IPS-18a (cell line): Measurements from ENCODE around the gene THY1.

Source experiments
- H3K27ac ChIP-seq: one replicate; pipeline ENCODE4 v1.5.1; 2013; ENCODE audit warnings: low read length
- H3K27me3 ChIP-seq: one replicate; pipeline ENCODE4 v1.6.1; 2013; ENCODE audit warnings: mild to moderate bottlenecking, low read length; ENCODE audit not compliant: control insufficient read depth, insufficient read depth
- H3K36me3 ChIP-seq: one replicate; pipeline ENCODE4 v1.6.1; 2013; ENCODE audit warnings: low read depth, low read length; ENCODE audit not compliant: control insufficient read depth
- H3K4me1 ChIP-seq: one replicate; pipeline ENCODE4 v1.6.1; 2013; ENCODE audit warnings: low read depth, low read length; ENCODE audit not compliant: control insufficient read depth
- H3K4me3 ChIP-seq: one replicate; pipeline ENCODE4 v1.5.1; 2013; ENCODE audit warnings: low read length
- H3K9ac ChIP-seq: one replicate; pipeline ENCODE4 v1.6.1; 2013; ENCODE audit warnings: mild to moderate bottlenecking, low read length, moderate library complexity
- H3K9me3 ChIP-seq: one replicate; pipeline ENCODE4 v1.6.1; 2013; ENCODE audit warnings: low read depth, low read length; ENCODE audit not compliant: control insufficient read depth

Gene THY1

DNA sequence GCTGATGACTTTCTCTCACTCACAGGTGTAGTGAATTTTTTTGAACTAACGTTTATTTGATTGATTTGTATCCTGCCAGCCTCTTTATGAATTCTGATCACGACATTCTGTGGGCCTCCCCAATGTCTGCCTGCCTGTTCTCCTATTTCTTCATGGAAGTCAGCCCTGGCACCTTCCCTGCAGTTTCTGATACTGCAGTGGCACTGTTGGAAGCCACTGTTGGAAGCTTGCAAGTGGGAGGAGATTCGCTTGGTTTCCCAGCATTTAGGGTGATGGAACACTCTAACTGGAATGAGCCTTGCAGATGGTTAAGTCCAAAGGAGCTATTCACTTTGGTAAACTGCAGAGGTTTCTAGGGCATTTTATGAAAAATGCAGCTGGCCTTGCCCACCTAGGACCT, 1.3 kb upstream of the THY1 start:
- no peak overlapping the region for H3K9ac ChIP-seq
- peaks cover 18% of the 10 kb centered on the region for H3K36me3 ChIP-seq
- H3K27me3 ChIP-seq = no peaks in the 10 kb centered on the region
- no peak overlapping the region for H3K27ac ChIP-seq
- H3K4me1 ChIP-seq = peaks cover 42% of the 10 kb centered on the region
- H3K9me3 ChIP-seq = no peaks in the 10 kb centered on the region
- H3K4me3 ChIP-seq = no peak overlapping the region

DNA sequence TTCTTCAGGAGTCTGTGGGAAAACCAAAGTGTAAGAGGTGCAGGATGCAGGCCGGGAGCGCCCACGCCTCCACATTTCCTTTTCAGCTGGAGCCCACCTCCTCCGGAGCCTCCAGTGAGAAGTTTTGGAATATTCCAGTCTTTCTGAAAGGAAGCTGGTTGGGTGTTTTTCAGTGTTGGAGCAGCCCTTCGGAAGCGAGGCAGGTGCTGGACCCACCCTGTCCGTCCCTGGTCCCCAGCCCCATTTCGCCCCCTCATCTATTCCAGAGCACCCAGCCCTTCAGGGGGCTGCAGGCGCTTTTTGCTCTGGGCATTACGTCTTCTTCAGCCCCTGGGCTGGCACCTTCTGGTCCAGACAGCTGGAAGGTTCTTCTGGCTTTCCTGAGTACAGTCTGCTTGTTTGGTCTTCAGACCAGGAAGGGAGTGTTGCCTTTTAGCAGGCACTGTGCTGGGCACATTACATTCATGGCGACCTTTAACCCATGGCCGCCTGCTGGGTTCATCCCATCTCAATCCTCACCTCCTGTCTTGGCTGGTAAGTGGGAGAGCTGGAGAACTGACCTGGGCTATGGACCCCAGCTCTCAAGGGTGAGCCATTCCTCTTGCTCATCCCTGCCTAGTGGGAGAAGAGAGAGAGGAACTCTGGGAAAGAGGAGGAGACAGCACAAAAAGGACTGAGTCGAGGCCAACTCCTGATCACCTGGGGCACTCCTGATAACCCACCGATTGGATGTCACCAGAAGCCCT, 710 bp upstream of the THY1 start:
- Histone ChIP-seq H3K9ac (no peak overlapping the region), H3K36me3 (peaks cover 24% of the 10 kb centered on the region), H3K27ac (no peak overlapping the region)

DNA sequence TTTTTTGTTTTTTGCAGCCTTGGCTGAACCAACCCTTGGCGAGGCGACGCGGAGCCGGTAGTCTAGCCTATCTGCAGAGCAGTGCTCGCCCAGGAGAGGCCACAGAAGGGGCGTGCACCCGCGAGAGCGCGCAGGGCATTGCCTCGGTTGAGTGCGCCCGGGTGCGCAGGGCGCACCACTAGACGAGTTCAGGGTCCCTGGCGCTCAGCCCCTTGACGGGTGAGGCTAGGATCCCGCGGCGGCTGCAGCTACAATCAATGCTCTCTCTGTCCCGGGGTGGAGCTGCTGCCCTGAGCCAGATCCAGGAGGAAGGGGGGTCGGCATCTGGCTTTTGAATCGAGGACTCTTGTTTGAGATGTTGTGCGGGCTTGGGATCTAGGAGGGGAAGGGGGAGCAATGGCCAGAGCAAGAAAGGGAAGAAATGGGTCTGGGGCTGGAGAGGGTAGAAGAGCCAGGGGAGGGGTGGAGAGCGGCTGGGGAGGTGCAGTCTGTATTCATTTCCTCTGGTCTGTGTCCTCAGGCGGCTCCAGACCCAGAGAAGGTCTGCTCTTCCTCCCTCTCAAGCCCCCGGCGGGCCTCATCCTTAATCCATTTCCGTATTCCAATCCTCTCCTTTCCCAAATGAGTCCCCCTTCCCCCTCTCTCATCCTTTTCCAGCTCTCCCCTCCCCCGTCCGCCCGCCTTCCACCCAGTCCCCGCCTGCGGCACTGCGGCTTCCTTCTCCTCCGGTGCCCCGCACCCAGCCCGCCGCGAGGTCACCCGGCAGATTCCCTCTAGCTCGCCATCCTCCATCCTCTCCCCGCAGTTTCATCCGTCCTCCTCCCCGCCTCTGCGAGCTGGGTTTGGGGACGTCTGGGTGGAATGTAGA, 797 bp downstream of the THY1 start:
- Histone ChIP-seq H3K9ac (peak overlapping the region; percentile 84), H3K4me1 (peaks cover 52% of the 10 kb centered on the region), H3K27me3 (no peaks in the 10 kb centered on the region), H3K9me3 (no peaks in the 10 kb centered on the region), H3K4me3 (peak overlapping the region; percentile 77), H3K36me3 (peaks cover 37% of the 10 kb centered on the region), H3K27ac (peak overlapping the region; percentile 65)

More for the DNA sequence above, 710 bp upstream of the THY1 start:
- H3K4me1 ChIP-seq = peaks cover 42% of the 10 kb centered on the region
- peak overlapping the region; percentile 77 for H3K4me3 ChIP-seq
- H3K27me3 ChIP-seq = no peaks in the 10 kb centered on the region
- no peaks in the 10 kb centered on the region for H3K9me3 ChIP-seq

DNA sequence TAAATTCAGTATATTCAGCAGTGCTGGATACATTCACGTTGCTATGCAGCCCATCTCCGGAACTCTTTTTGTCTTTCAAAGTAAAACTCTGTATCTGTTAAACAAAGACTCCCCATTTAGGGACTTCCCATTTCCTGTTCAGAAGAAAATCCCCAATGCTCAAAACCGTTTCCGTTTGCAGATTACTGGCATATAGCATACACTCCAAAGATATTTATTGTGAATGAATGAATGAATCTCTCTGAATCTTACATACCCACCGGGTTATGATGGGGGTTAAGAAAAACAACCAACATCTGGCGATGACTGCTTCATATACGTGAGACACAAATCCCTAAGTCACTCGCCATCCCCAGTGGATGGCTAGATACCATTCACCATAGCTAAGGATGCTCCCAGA, 1.6 kb downstream of the THY1 start:
- Histone ChIP-seq H3K27ac (peak overlapping the region; percentile 65), H3K4me3 (peak overlapping the region; percentile 77), H3K27me3 (no peaks in the 10 kb centered on the region), H3K4me1 (peaks cover 53% of the 10 kb centered on the region), H3K36me3 (peaks cover 37% of the 10 kb centered on the region), H3K9me3 (no peaks in the 10 kb centered on the region), H3K9ac (peak overlapping the region; percentile 84)

DNA sequence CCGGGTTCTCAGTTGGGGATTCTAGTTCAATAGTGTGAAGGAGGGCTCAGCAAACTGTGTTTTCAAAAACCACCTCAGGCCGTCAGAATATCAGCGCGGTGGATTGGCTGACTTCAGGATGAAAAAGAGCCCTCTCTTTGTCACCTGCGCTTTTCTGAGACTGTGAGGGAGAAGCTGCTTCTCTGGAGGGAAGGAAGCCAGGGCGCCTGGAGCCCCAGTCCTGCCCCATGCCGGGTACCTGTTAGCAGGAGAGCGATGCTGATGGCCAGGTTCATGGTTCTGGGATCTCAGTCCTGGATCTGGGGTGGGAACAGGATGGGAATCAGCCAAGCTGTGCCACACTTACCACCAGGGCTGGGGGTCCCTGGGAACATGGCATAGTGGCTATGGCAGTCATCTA, 2.3 kb downstream of the THY1 start:
- H3K27ac ChIP-seq = peak overlapping the region; percentile 86
- no peaks in the 10 kb centered on the region for H3K27me3 ChIP-seq
- H3K9ac ChIP-seq = peak overlapping the region; percentile 84
- H3K4me1 ChIP-seq = peaks cover 47% of the 10 kb centered on the region
- H3K36me3 ChIP-seq = peaks cover 37% of the 10 kb centered on the region
- H3K9me3 ChIP-seq = no peaks in the 10 kb centered on the region
- peak overlapping the region; percentile 77 for H3K4me3 ChIP-seq

DNA sequence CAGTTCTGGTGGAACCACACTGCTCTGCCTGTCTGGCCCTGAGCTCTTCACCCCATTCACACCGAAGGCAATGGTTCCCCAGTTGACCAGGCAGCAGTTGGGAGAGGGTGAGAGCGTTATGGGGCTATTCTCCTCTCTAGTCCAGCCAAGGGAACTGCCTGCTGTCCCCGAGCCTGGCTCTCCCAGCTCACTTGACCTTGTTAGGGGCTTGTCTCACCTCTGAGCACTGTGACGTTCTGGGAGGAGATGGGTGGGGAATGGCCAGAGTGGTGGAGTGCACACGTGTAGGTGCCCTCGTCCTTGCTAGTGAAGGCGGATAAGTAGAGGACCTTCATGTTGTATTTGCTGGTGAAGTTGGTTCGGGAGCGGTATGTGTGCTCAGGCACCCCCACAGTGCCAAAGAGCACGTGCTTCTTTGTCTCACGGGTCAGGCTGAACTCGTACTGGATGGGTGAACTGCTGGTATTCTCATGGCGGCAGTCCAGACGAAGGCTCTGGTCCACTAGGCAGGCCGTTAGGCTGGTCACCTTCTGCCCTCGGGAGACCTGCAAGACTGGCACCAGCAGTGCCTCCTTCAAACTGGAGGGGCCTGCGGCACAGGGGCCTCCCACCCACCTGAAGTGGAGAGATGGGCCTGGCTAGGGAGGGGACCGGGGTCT, 3.0 kb downstream of the THY1 start:
- Histone ChIP-seq H3K27ac (no peak overlapping the region), H3K9ac (no peak overlapping the region), H3K36me3 (peaks cover 37% of the 10 kb centered on the region), H3K4me1 (peaks cover 44% of the 10 kb centered on the region), H3K4me3 (peak overlapping the region; percentile 77), H3K9me3 (no peaks in the 10 kb centered on the region), H3K27me3 (no peaks in the 10 kb centered on the region)

DNA sequence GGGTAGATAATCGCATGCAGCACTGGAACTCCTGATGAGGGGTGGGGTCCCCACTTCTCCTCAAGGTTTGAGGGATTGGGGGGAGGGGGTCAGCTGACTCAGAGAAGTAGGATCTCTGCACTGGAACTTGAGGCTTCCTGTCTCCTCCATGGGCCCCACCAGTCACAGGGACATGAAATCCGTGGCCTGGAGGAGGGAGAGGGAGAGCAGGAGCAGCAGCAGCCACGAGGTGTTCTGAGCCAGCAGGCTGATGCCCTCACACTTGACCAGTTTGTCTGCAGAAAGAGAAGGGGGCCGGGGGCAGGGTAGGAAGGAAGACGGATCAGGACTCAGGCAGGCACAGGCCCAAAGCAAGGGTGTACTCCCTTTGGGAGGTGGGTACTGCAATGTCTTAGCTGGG, 3.7 kb downstream of the THY1 start:
- H3K9ac ChIP-seq = no peak overlapping the region
- no peaks in the 10 kb centered on the region for H3K27me3 ChIP-seq
- H3K4me3 ChIP-seq = no peak overlapping the region
- H3K9me3 ChIP-seq = no peaks in the 10 kb centered on the region
- H3K4me1 ChIP-seq = peaks cover 41% of the 10 kb centered on the region
- no peak overlapping the region for H3K27ac ChIP-seq
- peaks cover 37% of the 10 kb centered on the region for H3K36me3 ChIP-seq

DNA sequence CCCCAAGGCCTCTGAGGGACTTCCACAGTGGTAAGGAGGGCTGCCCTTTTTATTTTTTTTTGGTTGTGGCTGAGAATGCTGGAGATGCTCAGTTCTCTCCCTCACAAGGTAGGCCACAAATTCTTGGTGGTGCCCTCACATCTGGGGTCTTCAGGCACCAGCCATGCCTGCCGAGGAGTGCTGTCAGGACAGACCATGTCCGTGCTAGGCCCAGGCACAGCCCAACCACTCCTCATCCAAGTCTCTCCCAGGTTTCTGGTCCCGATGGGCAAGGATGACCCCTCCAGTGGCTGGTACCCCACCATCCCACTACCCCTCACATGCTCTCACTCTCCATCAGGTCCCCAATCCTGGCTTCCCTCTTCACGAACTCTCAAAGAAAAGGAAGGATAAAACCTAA, 4.2 kb downstream of the THY1 start:
- Histone ChIP-seq H3K9me3 (no peaks in the 10 kb centered on the region), H3K27ac (no peak overlapping the region), H3K4me1 (peaks cover 39% of the 10 kb centered on the region), H3K27me3 (no peaks in the 10 kb centered on the region), H3K9ac (no peak overlapping the region), H3K36me3 (peaks cover 37% of the 10 kb centered on the region), H3K4me3 (no peak overlapping the region)

DNA sequence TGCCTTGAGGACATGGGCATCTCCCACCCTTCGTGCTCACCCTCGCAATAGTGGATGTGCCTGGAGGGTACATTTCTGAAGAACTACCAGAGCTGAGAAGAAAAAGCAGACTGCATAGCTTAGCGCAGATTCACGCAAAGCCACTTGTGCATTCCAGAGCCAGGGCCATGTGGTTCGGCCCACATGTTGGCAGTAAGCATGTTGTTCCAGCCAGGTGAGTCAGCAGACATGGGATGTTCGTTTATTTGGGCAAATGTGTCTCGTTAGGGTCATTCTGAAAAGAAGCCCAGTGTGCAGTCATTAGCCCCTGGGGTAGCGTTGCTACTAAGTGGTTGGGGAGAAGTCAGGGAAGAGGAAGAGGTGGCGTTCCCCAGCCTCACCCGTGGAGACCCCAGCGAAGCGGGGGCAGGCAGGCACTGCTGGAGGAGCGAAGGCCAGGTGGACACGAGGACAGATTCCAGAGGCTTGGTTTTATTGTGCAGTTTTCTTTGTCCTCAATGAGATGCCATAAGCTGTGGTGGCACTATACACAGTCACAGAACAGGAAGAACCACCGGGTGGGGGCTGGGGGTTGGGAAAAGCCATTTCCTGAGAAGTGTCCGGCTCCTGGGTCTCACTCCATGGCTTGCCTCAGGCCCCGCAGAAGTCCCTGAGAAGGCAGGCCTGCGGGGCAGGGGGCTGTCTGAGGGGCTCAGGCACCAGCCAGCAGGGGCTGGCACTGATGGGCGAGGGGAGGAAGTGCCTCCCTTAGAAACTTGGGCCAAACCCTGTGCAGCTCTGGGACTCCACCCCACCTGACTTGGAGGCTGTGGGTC, 5.0 kb downstream of the THY1 start:
- H3K9me3 ChIP-seq = no peaks in the 10 kb centered on the region
- H3K27ac ChIP-seq = peak overlapping the region; percentile 9
- no peak overlapping the region for H3K4me3 ChIP-seq
- H3K9ac ChIP-seq = no peak overlapping the region
- peaks cover 37% of the 10 kb centered on the region for H3K36me3 ChIP-seq
- peaks cover 35% of the 10 kb centered on the region for H3K4me1 ChIP-seq
- H3K27me3 ChIP-seq = no peaks in the 10 kb centered on the region

DNA sequence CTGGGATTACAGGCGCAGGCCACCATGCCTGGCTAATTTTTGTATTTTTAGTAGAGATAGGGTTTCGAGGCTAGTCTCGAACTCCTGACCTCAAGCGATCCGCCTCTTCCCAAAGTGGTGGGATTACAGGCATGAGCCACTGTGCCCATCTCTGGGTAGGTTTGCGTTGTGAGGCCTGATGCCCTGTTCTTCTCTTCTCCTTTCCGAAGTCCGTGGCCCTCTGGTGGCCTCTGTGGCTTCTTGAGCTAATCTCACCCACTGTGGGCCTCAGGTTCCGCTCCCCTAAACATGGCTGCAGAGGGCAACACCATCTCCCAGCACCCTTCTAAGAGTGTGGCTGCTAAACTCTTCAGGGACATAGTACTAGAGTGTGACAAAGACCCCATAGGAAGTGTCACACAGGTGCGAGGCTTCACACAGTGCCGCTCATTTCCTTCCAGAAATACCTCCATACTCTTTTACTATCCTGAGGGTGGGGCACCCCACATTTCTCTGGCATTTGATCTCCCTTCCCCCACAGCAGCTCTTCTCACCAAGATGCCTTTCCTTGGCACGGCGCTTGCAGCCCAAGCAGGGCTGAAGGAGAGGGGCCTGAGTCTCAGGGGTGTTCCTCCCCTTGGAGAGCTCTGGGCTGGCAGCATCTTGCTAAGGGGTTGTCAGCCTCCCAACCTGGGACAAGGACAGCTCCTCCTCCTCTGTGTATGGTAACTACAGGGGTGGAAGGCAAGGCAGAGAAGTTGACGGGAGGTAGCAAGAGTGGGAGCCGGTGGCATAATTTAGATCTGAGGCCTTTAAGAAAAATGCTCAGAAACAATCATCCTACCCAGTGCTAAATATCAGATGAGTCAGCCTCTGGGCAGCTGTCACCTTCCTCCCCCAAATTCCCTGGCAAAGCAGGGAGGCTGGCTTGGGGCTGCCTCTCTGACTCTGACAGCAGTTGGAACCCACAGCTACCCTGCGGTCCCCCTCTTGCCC, 6.1 kb downstream of the THY1 start:
- no peak overlapping the region for H3K27ac ChIP-seq
- peaks cover 35% of the 10 kb centered on the region for H3K4me1 ChIP-seq
- H3K27me3 ChIP-seq = no peaks in the 10 kb centered on the region
- no peak overlapping the region for H3K9ac ChIP-seq
- H3K36me3 ChIP-seq = peaks cover 37% of the 10 kb centered on the region
- no peak overlapping the region for H3K4me3 ChIP-seq
- no peaks in the 10 kb centered on the region for H3K9me3 ChIP-seq
